OCI-LY3 (cell line): ENCODE results near the gene GALNT16.

Experiments
- CTCF ChIP-seq: fragments of 200-600, 300-600 bp; sonication (generic); IDR thresholded peaks from 2 replicates; pipeline ENCODE4 v1.5.1; 2014; ENCODE audit warnings: antibody characterized with exemption, low read length, low read depth
- EZH2phosphoT487 ChIP-seq: fragments of 200-600 bp; shearing (Covaris generic); IDR thresholded peaks from 2 replicates; pipeline ENCODE4 v1.6.1; 2018; ENCODE audit warnings: antibody characterized with exemption, mixed run types, low read depth

GRCh38 chr14:69337984-69338383 lies 78.0 kb downstream of the GALNT16 start:
- TF ChIP-seq CTCF (no peak), EZH2phosphoT487 (no peak)
